IMR-90 (cell line): ENCODE data around the gene WNT6. TPM values are rescaled to one million over a fixed set of nuclear protein-coding genes. Genes with fewer than 3 reads are reported as not detected.

Source experiments
- ATAC-seq: fragments of 200-7000 bp; cut with Tn5 transposase; 2 replicates; pipeline ENCODE4 v1.9.1; 2020; ENCODE audit warnings: low read depth, mild to moderate bottlenecking, moderate library complexity
- BruUV-seq: library from RNA; stranded (reverse); fragments of 400-500 nt; replicated peaks from 2 replicates; lab custom pipeline; 2021; lab: Mats Ljungman, UMichigan
- CTCF ChIA-PET: fragments of 300-600 bp; formaldehyde crosslinking; extraction: SDS; loops from one replicate; lab custom pipeline; 2021; ENCODE audit warnings: antibody characterized with exemption; lab: Yijun Ruan, JAX
- POLR2A ChIA-PET: fragments of 300-600 bp; sonication (Branson Sonifier 250); formaldehyde crosslinking; loops from one replicate; lab custom pipeline; 2022; ENCODE audit warnings: antibody characterized with exemption; ENCODE audit not compliant: unreplicated experiment; lab: Charles Lee
- DNase-seq: peaks from one replicate; pipeline ENCODE4 v3.0.0; 2013
- H2AFZ ChIP-seq: replicated peaks from 2 replicates; pipeline ENCODE3; 2013; ENCODE audit warnings: low read length, mild to moderate bottlenecking; ENCODE audit not compliant: poor library complexity
- H2AK5ac ChIP-seq: 2 replicates; pipeline ENCODE4 v1.6.1; 2013; ENCODE audit warnings: low read depth, low read length, inconsistent platforms
- H2AK9ac ChIP-seq: replicated peaks from 2 replicates; pipeline ENCODE3; 2013; ENCODE audit warnings: mild to moderate bottlenecking, low read depth, low read length, moderate library complexity; ENCODE audit not compliant: poor library complexity
- H2BK120ac ChIP-seq: 2 replicates; pipeline ENCODE4 v1.6.1; 2013; ENCODE audit warnings: low read depth, low read length, inconsistent platforms
- H2BK15ac ChIP-seq: 3 replicates; pipeline ENCODE4 v1.6.1; 2013; ENCODE audit warnings: low read depth, low read length, inconsistent platforms
- H2BK20ac ChIP-seq: 2 replicates; pipeline ENCODE4 v1.6.1; 2013; ENCODE audit warnings: low read depth, mild to moderate bottlenecking, inconsistent platforms, low read length, moderate library complexity
- H2BK5ac ChIP-seq: 2 replicates; pipeline ENCODE4 v1.6.1; 2013; ENCODE audit warnings: mild to moderate bottlenecking, low read depth, low read length, inconsistent platforms; ENCODE audit not compliant: poor library complexity, severe bottlenecking
- H3K14ac ChIP-seq: replicated peaks from 2 replicates; pipeline ENCODE4 v1.6.1; 2013; ENCODE audit warnings: low read depth, low read length, inconsistent platforms
- H3K18ac ChIP-seq: 2 replicates; pipeline ENCODE4 v1.6.1; 2013; ENCODE audit warnings: low read depth, low read length, control low read depth
- H3K23ac ChIP-seq: 2 replicates; pipeline ENCODE4 v1.6.1; 2013; ENCODE audit warnings: low read depth, low read length, inconsistent platforms
- H3K27ac ChIP-seq: 2 replicates; pipeline ENCODE4 v1.5.1; 2013; ENCODE audit warnings: mild to moderate bottlenecking, control low read depth, low read length; ENCODE audit not compliant: insufficient read depth
- H3K27me3 ChIP-seq: 2 replicates; pipeline ENCODE4 v1.6.1; 2013; ENCODE audit warnings: low read length; ENCODE audit not compliant: control insufficient read depth, insufficient read depth
- H3K36me3 ChIP-seq: 2 replicates; pipeline ENCODE4 v1.6.1; 2013; ENCODE audit warnings: low read length, mixed read lengths; ENCODE audit not compliant: control insufficient read depth, insufficient read depth
- H3K4ac ChIP-seq: 2 replicates; pipeline ENCODE4 v1.6.1; 2013; ENCODE audit warnings: low read depth, low read length, inconsistent platforms
- H3K4me1 ChIP-seq: 2 replicates; pipeline ENCODE4 v1.6.1; 2013; ENCODE audit warnings: low read length, mixed read lengths; ENCODE audit not compliant: control insufficient read depth, insufficient read depth
- H3K4me2 ChIP-seq: 2 replicates; pipeline ENCODE4 v1.6.1; 2013; ENCODE audit warnings: low read depth, mild to moderate bottlenecking, control low read depth, low read length, moderate library complexity
- H3K4me3 ChIP-seq: 2 replicates; pipeline ENCODE4 v1.5.1; 2013; ENCODE audit warnings: low read depth, mild to moderate bottlenecking, control low read depth, low read length, moderate library complexity; ENCODE audit not compliant: insufficient read depth
- H3K56ac ChIP-seq: 2 replicates; pipeline ENCODE4 v1.6.1; 2013; ENCODE audit warnings: low read length, inconsistent platforms; ENCODE audit not compliant: insufficient read depth; ENCODE audit errors: extremely low read depth
- H3K79me1 ChIP-seq, 2 experiments: 2 replicates each; pipeline ENCODE4 v1.6.1; 2013; ENCODE audit warnings: low read length in 2 of 2, inconsistent platforms in 1 of 2, low read depth in 1 of 2
- H3K9ac ChIP-seq: 2 replicates; pipeline ENCODE4 v1.6.1; 2013; ENCODE audit warnings: low read depth, low read length, control low read depth
- H3K9me1 ChIP-seq: 2 replicates; pipeline ENCODE4 v1.6.1; 2013; ENCODE audit warnings: low read length, inconsistent platforms; ENCODE audit not compliant: insufficient read depth
- H3K9me3 ChIP-seq: 2 replicates; pipeline ENCODE4 v1.6.1; 2013; ENCODE audit warnings: low read length; ENCODE audit not compliant: control insufficient read depth, insufficient read depth
- H4K20me1 ChIP-seq: 2 replicates; pipeline ENCODE4 v1.6.1; 2013; ENCODE audit warnings: low read length, inconsistent platforms; ENCODE audit not compliant: insufficient read depth
- H4K5ac ChIP-seq: 2 replicates; pipeline ENCODE4 v1.6.1; 2013; ENCODE audit warnings: mild to moderate bottlenecking, low read depth, low read length, control low read depth
- H4K8ac ChIP-seq, 2 experiments: 2 replicates each; pipeline ENCODE4 v1.6.1; 2013; ENCODE audit warnings: low read depth in 2 of 2, low read length in 2 of 2, control low read depth in 1 of 2, inconsistent platforms in 1 of 2
- H4K91ac ChIP-seq: 2 replicates; pipeline ENCODE4 v1.6.1; 2013; ENCODE audit warnings: low read depth, low read length, inconsistent platforms; ENCODE audit not compliant: insufficient read depth
- BHLHE40 ChIP-seq: fragments of 150-350 bp; IDR thresholded peaks from 2 replicates; pipeline ENCODE4 v1.6.1; 2016; ENCODE audit warnings: mild to moderate bottlenecking, low read depth, low read length
- CEBPB ChIP-seq: IDR thresholded peaks from 2 replicates; pipeline ENCODE4 v1.6.1; 2012; ENCODE audit warnings: low read depth, low read length, improper control_type of control experiment
- CHD1 ChIP-seq: IDR thresholded peaks from 2 replicates; pipeline ENCODE4 v1.6.1; 2012; ENCODE audit warnings: low read depth, low read length, improper control_type of control experiment
- MAZ ChIP-seq: IDR thresholded peaks from 2 replicates; pipeline ENCODE4 v1.6.1; 2012; ENCODE audit warnings: low read depth, mild to moderate bottlenecking, low read length, improper control_type of control experiment, moderate library complexity, borderline replicate concordance
- POLR2A ChIP-seq: IDR thresholded peaks from 2 replicates; pipeline ENCODE4 v1.6.1; 2012; ENCODE audit warnings: mild to moderate bottlenecking, low read depth, low read length
- RAD21 ChIP-seq: IDR thresholded peaks from 2 replicates; pipeline ENCODE4 v1.6.1; 2012; ENCODE audit warnings: low read length, improper control_type of control experiment
- RCOR1 ChIP-seq: IDR thresholded peaks from 2 replicates; pipeline ENCODE4 v1.6.1; 2012; ENCODE audit warnings: mild to moderate bottlenecking, low read length, improper control_type of control experiment; ENCODE audit not compliant: insufficient replicate concordance
- RFX5 ChIP-seq: IDR thresholded peaks from 2 replicates; pipeline ENCODE4 v1.8.0; 2012; ENCODE audit warnings: low read depth, mild to moderate bottlenecking, low read length, moderate library complexity
- WGBS, 2 experiments: methylation state at CpG; one replicate each; pipeline versions ENCODE4 v1.1.5 to v1.1.7; 2013; ENCODE audit warnings: missing lambda C conversion rate in 2 of 2; ENCODE audit not compliant: insufficient read length in 1 of 2; ENCODE audit errors: extremely low coverage in 2 of 2; 5-methylcytosine and 5-hydroxymethylcytosine counted together
- dilution Hi-C: fragments of 300-500 bp; cut with HindIII; formaldehyde crosslinking; loops from one replicate; pipeline ENCODE4 v1.14.3; 2018; ENCODE audit warnings: low sequenced_read_pairs; ENCODE audit not compliant: unreplicated experiment
- in situ Hi-C: fragments of 300-500 bp; cut with MboI; formaldehyde crosslinking; loops from 3 replicates; pipeline ENCODE4 v1.14.3; 2019; ENCODE audit warnings: low sequenced_read_pairs, inconsistent platforms, mixed read lengths
- intact Hi-C: fragments of 100-400 bp; cut with micrococcal nuclease; formaldehyde crosslinking; loops from 2 replicates; pipeline ENCODE4 v1.10.0; 2022
- polyA plus RNA-seq, 3 experiments: library from polyadenylated mRNA; depleted of rRNA; stranded (reverse); fragments of >200 nt; gene quantifications; 2 replicates each; pipeline ENCODE4 v1.2.3, GENCODE V29; 2012; ENCODE audit warnings: low replicate concordance in 1 of 3
- total RNA-seq: library from RNA; depleted of rRNA; stranded (reverse); fragments of >200 nt; gene quantifications from 2 replicates; pipeline ENCODE4 v1.2.3, GENCODE V29; 2012
- TF ChIP-seq, protein P1 (sequence below): fragments of 150-350 bp; IDR thresholded peaks from 2 replicates; pipeline ENCODE4 v1.6.1; 2016; ENCODE audit warnings: low read depth, mild to moderate bottlenecking, low read length, moderate library complexity, borderline replicate concordance
- TF ChIP-seq, protein P2 (sequence below): fragments of 150-350 bp; IDR thresholded peaks from 2 replicates; pipeline ENCODE4 v1.6.1; 2017; ENCODE audit warnings: mild to moderate bottlenecking, antibody characterized with exemption, low read length, low read depth

WNT6 gene
- total and polyA plus RNA-seq, 2 of the 4 experiments (the other 2 are of a cell fraction) = not detected

- dilution Hi-C loops = no loop called here
- H3K27me3 ChIP-seq = peaks cover 51% of the 10 kb centered on the region
Measured at GRCh38 chr2:218904176-218904575, 44.6 kb downstream of the WNT6 start.

More at GRCh38 chr2:218904176-218904575, 44.6 kb downstream of the WNT6 start:
- no peak overlapping the region for H3K23ac ChIP-seq
- H3K9ac ChIP-seq = no peak overlapping the region
- no peak overlapping the region for H3K56ac ChIP-seq
- H4K8ac ChIP-seq = no peak overlapping the region
- no peaks in the 10 kb centered on the region for H3K9me1 ChIP-seq
- intact Hi-C loops (no loop called here), in situ Hi-C loops (no loop called here)
- no peak overlapping the region for H3K4ac ChIP-seq
- TF ChIP-seq BHLHE40 = no peak
- TF ChIP-seq CHD1 = no peak
- no peak for TF ChIP-seq RFX5
- TF ChIP-seq, protein P1, sequence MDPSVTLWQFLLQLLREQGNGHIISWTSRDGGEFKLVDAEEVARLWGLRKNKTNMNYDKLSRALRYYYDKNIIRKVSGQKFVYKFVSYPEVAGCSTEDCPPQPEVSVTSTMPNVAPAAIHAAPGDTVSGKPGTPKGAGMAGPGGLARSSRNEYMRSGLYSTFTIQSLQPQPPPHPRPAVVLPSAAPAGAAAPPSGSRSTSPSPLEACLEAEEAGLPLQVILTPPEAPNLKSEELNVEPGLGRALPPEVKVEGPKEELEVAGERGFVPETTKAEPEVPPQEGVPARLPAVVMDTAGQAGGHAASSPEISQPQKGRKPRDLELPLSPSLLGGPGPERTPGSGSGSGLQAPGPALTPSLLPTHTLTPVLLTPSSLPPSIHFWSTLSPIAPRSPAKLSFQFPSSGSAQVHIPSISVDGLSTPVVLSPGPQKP = no peak
- no peak for TF ChIP-seq RCOR1
- no peak for TF ChIP-seq CEBPB
- TF ChIP-seq RAD21 = no peak
- no peak for TF ChIP-seq MAZ
- TF ChIP-seq, protein P2, sequence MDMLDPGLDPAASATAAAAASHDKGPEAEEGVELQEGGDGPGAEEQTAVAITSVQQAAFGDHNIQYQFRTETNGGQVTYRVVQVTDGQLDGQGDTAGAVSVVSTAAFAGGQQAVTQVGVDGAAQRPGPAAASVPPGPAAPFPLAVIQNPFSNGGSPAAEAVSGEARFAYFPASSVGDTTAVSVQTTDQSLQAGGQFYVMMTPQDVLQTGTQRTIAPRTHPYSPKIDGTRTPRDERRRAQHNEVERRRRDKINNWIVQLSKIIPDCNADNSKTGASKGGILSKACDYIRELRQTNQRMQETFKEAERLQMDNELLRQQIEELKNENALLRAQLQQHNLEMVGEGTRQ = no peak
- TF ChIP-seq POLR2A = no peak
- H2BK15ac ChIP-seq = no peak overlapping the region
- H2BK120ac ChIP-seq = no peak overlapping the region
- ATAC-seq = no peak
- no peak overlapping the region for H3K4me2 ChIP-seq
- no peaks in the 10 kb centered on the region for H3K36me3 ChIP-seq
- POLR2A ChIA-PET = no interaction called here
- no peaks in the 10 kb centered on the region for H3K4me1 ChIP-seq
- H2BK20ac ChIP-seq = no peak overlapping the region
- 11% methylated on average over 1 of the region's 2 CpGs; no CpG with 5 or more reads in 1 of the 2 experiments for WGBS, 2 experiments
- H3K79me1 ChIP-seq = no peaks in the 10 kb centered on the region
- no peak overlapping the region for H3K18ac ChIP-seq
- no peak overlapping the region for H2BK5ac ChIP-seq
- H3K27ac ChIP-seq = no peak overlapping the region
- no peak for DNase-seq
- H2AFZ ChIP-seq = no peak overlapping the region
- H4K20me1 ChIP-seq = no peaks in the 10 kb centered on the region
- CTCF ChIA-PET = interaction anchor here (2.1 kb wide), 1 partner anchor 27 kb away, joined by 5 read pairs; no protein-coding TSS in a partner anchor
- no peak overlapping the region for H2AK5ac ChIP-seq
- H2AK9ac ChIP-seq = no peak overlapping the region
- no peak overlapping the region for H4K91ac ChIP-seq
- peaks cover 7% of the 10 kb centered on the region; the same call in 1 of the 2 replicates for H3K9me3 ChIP-seq
- no peak overlapping the region for H3K14ac ChIP-seq
- no peak overlapping the region for H3K4me3 ChIP-seq
- H4K5ac ChIP-seq = no peak overlapping the region
- BruUV-seq = no TSS peak
